Measurements from ENCODE around the gene FSIP1.
A peak's percentile ranks its signal among the peaks of the same experiment; 100 is the strongest.
"Not testable (repeated sequence)": the region's sequence is repeated elsewhere in the genome, so short reads cannot be mapped to it uniquely, and the experiment has no call there.

The FSIP1 gene

GRCh38 chr15:39782441-39783138 is at the start of gene FSIP1:
TSS of gene FSIP1 (minus strand) at chr15:39782841. CDS start at chr15:39776524, 6,317 bp downstream.
- peak; percentile 98 for DNase-seq

DNA sequence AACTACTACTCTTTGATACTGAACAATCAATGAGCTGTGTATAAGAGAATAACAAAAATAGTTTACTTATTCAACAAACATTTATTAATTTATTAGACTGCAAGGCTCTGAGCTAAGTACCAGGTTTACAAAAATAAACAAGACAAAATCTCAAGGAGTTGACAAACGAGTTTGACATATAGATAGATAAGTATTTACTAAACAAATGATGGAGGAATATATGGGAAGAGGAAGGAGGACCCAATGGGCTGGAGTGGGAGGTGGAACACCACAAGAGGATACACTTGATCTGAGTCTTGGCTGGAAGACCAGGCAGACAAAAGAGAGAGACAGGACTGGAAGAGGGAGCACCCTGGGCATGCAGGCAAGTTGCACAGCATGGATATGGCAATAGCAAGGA is 47.5 kb upstream of the FSIP1 start:
- DNase-seq = no peak

GRCh38 chr15:39828374-39828931 is 45.8 kb upstream of the FSIP1 start:
- no peak for DNase-seq

DNA sequence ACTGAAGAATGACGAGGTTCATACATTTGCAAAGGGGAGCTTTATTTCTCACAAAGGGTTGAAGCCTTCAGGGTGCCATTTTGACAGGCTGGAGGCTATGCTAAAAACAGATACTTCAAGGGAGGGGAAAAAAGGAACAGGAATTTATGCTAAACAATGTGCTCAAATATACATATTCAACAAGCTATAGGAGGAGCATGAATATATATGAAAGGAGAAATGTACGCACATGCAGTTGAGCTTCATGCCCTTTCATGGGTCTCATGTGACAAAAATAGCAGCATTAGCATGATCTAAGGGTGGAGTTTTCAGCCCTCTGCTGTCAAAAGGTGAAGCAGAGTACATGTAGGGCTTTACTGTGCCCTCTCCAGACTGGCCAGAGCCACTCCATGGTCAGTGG is 44.3 kb upstream of the FSIP1 start:
- DNase-seq = no peak

GRCh38 chr15:39823634-39824033 is 41.0 kb upstream of the FSIP1 start:
- no peak for DNase-seq

- no peak for DNase-seq
Observed at GRCh38 chr15:39820050-39820602, 37.5 kb upstream of the FSIP1 start.

GRCh38 chr15:39819533-39819932 is 36.9 kb upstream of the FSIP1 start:
- no peak for DNase-seq

GRCh38 chr15:39817892-39818291 is 35.3 kb upstream of the FSIP1 start:
- DNase-seq = no peak

- DNase-seq = no peak
Observed at GRCh38 chr15:39814489-39814888, 31.8 kb upstream of the FSIP1 start.

GRCh38 chr15:39812651-39813050 is 30.0 kb upstream of the FSIP1 start:
- not testable (repeated sequence) for DNase-seq

DNA sequence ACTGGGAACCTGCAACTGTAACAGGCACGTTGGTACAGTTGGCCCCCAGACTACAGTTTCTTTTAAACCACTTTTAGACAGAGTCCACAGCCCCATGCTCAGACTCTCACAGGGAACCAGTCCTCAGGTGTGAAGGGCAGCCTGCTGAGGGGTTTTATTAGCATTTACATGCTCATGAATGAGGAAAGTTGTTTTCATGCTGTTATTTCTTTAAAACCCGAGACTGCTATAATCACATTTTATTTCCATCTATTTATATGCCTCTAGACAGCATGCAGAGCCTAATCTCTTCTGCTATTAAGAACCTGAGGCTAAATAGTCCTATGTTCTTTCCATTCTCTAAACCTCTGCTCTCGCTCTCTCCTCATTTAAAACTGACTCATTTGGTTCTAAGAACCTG is 26.3 kb upstream of the FSIP1 start:
- no peak for DNase-seq

DNA sequence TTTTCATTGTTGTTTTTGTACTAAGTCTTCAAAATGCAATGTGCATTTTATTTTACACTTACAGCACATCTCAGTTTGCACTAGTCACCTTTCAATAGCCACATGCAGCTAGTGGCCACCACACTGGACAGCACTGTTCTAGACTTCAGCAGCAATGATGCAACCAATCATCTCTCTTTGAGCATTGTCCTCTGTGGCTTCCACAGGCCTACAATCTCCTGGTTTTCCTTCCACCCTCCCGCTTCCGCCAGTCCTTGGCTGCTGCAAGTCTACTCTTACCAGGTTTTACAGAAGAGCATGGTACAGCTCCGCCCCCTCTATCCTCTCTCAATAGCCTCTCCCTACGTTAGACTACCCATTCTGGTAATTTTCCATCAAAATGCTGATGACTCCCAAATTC is 25.1 kb upstream of the FSIP1 start:
- no peak for DNase-seq

DNA sequence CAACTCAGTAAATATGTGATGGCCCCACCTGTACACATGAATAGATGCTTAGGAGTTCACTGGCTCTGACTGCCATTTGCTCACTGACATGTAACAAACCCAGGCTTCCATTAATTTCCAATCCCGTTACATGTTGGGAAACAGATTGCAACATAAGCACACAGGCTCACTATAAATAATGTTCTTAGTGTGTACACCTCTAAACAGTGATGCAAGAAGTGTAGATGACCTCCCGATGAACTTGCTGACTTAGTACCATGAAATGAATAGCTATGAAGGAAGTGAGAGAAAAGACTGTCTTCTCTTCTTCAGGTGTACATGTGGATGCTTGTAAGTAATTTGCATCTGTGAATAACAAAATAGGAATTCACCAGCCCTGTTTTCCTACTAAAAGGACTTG is 21.4 kb upstream of the FSIP1 start:
- no peak for DNase-seq

- no peak for DNase-seq
Observed at GRCh38 chr15:39803016-39803415, 20.4 kb upstream of the FSIP1 start.

GRCh38 chr15:39801641-39802309 is 19.1 kb upstream of the FSIP1 start:
- no peak for DNase-seq

- no peak for DNase-seq
Observed at GRCh38 chr15:39799552-39800011, 16.9 kb upstream of the FSIP1 start.

DNA sequence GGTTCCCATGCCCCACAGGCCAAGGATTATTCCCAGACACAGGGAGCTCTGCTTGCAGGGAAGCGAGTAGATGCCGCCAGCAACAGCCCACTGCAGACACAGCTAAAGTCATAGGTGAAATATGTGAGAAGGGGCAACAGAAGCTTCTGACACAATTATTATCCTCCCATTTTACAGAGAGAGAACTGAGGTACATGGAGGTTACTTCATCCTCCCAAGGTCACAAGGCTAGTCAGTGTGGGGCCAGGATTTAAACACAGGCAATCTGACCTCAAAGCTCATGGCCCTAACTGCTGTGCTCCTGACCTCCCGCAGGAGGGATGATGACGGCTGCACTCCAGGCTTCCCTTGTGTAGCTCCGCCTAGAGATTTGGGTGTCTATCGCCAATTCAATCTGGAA is 15.7 kb upstream of the FSIP1 start:
- no peak for DNase-seq

- no peak for DNase-seq
Observed at GRCh38 chr15:39797407-39797806, 14.8 kb upstream of the FSIP1 start.

GRCh38 chr15:39796601-39797000 is 14.0 kb upstream of the FSIP1 start:
- DNase-seq = no peak

GRCh38 chr15:39795486-39795885 is 12.8 kb upstream of the FSIP1 start:
- DNase-seq = no peak

- DNase-seq = no peak
Observed at GRCh38 chr15:39794954-39795353, 12.3 kb upstream of the FSIP1 start.

GRCh38 chr15:39793923-39794322 is 11.3 kb upstream of the FSIP1 start:
- DNase-seq = no peak

GRCh38 chr15:39792844-39793335 is 10.2 kb upstream of the FSIP1 start:
- DNase-seq = no peak
